ENCODE measurements around the gene PLCB4. TPM values are rescaled to one million over a fixed set of nuclear protein-coding genes. Genes with fewer than 3 reads are reported as not detected.

The PLCB4 gene
- total RNA-seq, 1 donor from 2014 or later: 53.3 TPM

DNA sequence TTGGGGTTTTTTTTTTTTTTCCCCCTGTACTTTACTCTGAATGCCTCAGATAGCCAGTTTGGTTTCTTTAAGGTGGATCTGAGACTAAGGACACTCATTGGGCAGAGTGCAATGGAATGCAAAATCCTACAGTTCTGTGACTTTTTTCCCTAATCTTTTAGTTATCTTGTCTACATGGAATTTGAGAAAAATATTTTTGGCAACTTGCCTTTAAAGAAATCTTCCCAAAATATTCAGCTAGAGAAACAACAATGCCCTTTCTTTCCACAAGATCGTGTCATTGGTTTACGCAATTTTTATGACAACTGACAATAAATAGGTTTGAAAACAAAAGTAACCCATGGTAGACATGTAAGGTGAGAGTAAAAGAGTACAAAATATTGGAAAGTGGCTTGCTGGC lies 273.8 kb downstream of the PLCB4 start:
- H3K27ac Mint-ChIP-seq (ENCODE audit: unreplicated experiment): no peak overlapping the region
- H3K4me1 Mint-ChIP-seq: peaks cover 8% of the 10 kb centered on the region
- no peak overlapping the region for H3K4me3 Mint-ChIP-seq
- H3K27me3 Mint-ChIP-seq (ENCODE audit: low read depth): no peaks in the 10 kb centered on the region
- DNase-seq (ENCODE audit: low read depth, low spot score): no peak
- no peaks in the 10 kb centered on the region for H3K9me3 Mint-ChIP-seq
- TF ChIP-seq, protein P1, sequence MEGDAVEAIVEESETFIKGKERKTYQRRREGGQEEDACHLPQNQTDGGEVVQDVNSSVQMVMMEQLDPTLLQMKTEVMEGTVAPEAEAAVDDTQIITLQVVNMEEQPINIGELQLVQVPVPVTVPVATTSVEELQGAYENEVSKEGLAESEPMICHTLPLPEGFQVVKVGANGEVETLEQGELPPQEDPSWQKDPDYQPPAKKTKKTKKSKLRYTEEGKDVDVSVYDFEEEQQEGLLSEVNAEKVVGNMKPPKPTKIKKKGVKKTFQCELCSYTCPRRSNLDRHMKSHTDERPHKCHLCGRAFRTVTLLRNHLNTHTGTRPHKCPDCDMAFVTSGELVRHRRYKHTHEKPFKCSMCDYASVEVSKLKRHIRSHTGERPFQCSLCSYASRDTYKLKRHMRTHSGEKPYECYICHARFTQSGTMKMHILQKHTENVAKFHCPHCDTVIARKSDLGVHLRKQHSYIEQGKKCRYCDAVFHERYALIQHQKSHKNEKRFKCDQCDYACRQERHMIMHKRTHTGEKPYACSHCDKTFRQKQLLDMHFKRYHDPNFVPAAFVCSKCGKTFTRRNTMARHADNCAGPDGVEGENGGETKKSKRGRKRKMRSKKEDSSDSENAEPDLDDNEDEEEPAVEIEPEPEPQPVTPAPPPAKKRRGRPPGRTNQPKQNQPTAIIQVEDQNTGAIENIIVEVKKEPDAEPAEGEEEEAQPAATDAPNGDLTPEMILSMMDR (conservative IDR thresholded peaks at IDR 0.05): no peak
- H3K36me3 Mint-ChIP-seq (ENCODE audit: low read depth): peaks cover 15% of the 10 kb centered on the region

DNA sequence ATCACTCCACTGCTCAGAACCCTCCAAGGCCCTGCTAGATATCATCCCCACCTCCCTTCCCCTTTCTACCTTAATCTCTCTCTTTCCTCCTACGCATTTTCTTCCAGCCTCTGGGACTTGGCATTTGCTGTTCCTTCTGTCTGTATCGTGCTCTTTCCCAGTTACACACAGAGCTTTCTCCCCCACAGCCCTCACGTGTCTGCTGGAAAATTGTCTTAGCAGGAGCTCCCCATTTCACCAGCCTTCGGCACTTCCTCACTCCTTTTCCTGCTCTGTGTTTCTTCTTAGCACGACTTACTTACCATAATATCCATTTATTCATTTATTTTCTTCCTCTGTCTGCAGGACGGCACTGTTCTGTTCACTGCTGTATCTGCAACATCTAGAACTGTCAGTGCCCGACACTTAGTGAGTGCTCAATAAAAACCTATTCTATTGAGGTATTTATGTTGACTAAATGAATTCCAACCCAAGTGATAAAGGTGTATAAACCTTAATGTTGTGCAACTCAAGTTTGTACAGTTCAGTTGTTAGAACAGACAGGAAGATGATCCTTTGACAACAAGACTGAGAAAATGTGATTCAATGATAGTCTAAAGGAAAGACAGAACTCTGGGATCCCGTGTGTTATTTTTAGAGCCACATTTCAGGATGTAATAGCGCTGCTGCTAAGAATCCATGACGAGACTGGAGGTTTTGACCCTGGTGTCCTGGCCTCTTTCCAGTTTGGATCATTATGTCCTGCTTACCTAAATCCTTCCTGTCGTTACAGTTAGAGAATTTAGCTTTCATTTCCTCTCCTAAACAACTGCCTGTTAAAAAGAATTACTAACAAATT lies 275.4 kb downstream of the PLCB4 start:
- no peak overlapping the region for H3K4me3 Mint-ChIP-seq
- H3K4me1 Mint-ChIP-seq: peaks cover 22% of the 10 kb centered on the region
- no peaks in the 10 kb centered on the region for H3K9me3 Mint-ChIP-seq
- TF ChIP-seq, protein P1 (conservative IDR thresholded peaks at IDR 0.05): no peak
- no peak for DNase-seq (ENCODE audit: low read depth, low spot score)
- peaks cover 15% of the 10 kb centered on the region for H3K36me3 Mint-ChIP-seq (ENCODE audit: low read depth)
- H3K27ac Mint-ChIP-seq (ENCODE audit: unreplicated experiment): no peak overlapping the region
- no peaks in the 10 kb centered on the region for H3K27me3 Mint-ChIP-seq (ENCODE audit: low read depth)

DNA sequence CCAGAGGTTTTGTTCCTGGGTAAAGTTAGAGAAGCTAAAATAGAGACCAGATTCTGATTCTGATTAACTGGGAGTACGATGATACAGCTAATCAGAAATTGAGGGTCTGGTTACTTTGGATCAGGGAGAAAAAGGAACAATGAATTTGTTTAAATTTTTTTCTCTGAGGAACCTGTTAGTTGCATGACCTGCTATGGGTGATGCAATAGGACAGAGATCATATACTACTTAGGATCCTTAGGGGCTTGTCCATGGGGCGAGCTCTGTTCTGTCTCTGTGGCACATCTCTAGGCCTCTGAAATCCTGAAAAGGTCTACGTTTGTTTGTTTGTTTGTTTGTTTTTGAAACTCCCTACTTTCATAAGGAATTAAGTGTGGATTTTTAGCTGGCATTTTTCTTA lies 279.4 kb downstream of the PLCB4 start:
- Mint-ChIP-seq H3K9me3 (no peaks in the 10 kb centered on the region), H3K4me1 (peaks cover 38% of the 10 kb centered on the region), H3K4me3 (no peak overlapping the region), H3K27ac (ENCODE audit: unreplicated experiment) (peak overlapping the region; percentile 62), H3K36me3 (ENCODE audit: low read depth) (peaks cover 7% of the 10 kb centered on the region), H3K27me3 (ENCODE audit: low read depth) (no peaks in the 10 kb centered on the region)
- TF ChIP-seq, protein P1 (conservative IDR thresholded peaks at IDR 0.05): no peak
- DNase-seq (ENCODE audit: low read depth, low spot score): no peak

DNA sequence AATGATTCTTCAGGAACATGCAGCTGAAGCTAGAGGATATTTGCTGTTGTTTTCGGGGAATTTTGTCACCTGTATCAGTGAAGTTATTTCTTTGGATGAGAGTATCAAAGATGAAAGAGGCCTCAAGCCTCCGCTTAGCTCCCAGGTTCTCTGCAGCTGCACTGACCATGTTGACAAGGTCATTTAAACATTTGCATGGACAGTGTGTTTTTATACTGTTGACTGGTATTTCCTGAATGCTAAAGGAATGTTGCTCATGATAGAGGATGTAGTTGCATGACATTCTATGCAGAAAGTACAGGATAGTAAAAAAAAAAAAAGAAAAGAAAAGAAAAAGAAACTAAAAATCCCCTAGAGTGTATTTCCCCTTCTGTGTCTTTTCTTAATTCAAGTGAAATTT lies 279.9 kb downstream of the PLCB4 start:
- peaks cover 41% of the 10 kb centered on the region for H3K4me1 Mint-ChIP-seq
- no peaks in the 10 kb centered on the region for H3K9me3 Mint-ChIP-seq
- H3K27ac Mint-ChIP-seq (ENCODE audit: unreplicated experiment): peak overlapping the region; percentile 62
- H3K36me3 Mint-ChIP-seq (ENCODE audit: low read depth): peaks cover 7% of the 10 kb centered on the region
- H3K4me3 Mint-ChIP-seq: no peak overlapping the region
- no peaks in the 10 kb centered on the region for H3K27me3 Mint-ChIP-seq (ENCODE audit: low read depth)
- TF ChIP-seq, protein P1 (conservative IDR thresholded peaks at IDR 0.05): no peak
- DNase-seq (ENCODE audit: low read depth, low spot score): no peak

- TF ChIP-seq, protein P1 (conservative IDR thresholded peaks at IDR 0.05): no peak
- no peak overlapping the region for H3K27ac Mint-ChIP-seq (ENCODE audit: unreplicated experiment)
- no peaks in the 10 kb centered on the region for H3K9me3 Mint-ChIP-seq
- H3K4me3 Mint-ChIP-seq: no peak overlapping the region
- H3K27me3 Mint-ChIP-seq (ENCODE audit: low read depth): no peaks in the 10 kb centered on the region
- no peak for DNase-seq (ENCODE audit: low read depth, low spot score)
- peaks cover 38% of the 10 kb centered on the region for H3K4me1 Mint-ChIP-seq
- peaks cover 5% of the 10 kb centered on the region for H3K36me3 Mint-ChIP-seq (ENCODE audit: low read depth)
These were observed 280.4 kb downstream of the PLCB4 start for GRCh38 chr20:9349249-9349648.

All from neural crest cell (in vitro differentiated cells).